GM12892 (cell line): ENCODE data around the gene ZFYVE28.

Source experiments
- POLR2A ChIP-seq: IDR thresholded peaks from 2 replicates; pipeline ENCODE4 v1.6.1; 2011; ENCODE audit warnings: low read depth, low read length, control low read depth
- POLR2AphosphoS5 ChIP-seq: IDR thresholded peaks from 2 replicates; pipeline ENCODE4 v1.6.1; 2011; ENCODE audit warnings: low read depth, low read length, control low read depth

DNA sequence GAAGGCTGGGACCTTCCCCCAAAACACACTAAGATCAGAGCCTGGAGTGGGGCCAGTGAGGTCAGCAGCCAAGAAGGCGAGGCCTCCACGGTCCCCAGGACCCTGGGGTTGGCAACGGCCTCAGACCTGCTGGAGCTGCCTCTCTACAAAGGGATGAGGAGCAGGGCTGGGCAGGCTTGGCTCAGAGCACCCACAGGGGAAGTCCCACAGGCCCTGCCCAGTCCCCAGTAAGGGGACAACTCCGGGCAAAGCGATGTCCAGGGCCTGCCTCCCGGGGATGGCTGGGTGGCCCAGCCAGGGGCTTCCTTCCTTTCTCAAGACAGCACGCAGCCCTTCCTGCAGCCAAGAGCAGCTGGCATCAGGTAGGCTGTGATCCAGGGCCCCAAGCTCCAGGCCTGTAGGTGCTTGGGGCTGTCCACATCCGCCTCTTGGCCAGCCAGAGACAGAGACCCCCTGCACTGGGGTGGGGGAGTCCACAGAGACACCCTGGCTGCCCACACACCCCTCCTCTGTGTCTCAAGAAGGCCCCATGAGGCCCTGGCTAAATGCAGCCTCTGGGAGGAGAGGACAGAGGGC lies 162.2 kb downstream of the ZFYVE28 start:
- TF ChIP-seq POLR2A (no peak), POLR2AphosphoS5 (no peak)
